ENCODE data around the gene BMPR2.

GRCh38 chr2:202425036-202425435, 48.9 kb downstream of the BMPR2 start:
- TF ChIP-seq GATA2 (IDR thresholded peaks at IDR 0.05; ENCODE audit: low read depth, low read length) = no peak
- TF ChIP-seq GATA3 (IDR thresholded peaks at IDR 0.05; ENCODE audit: low read depth, low read length) = no peak
